IMR-90 (cell line): ENCODE measurements around the gene LMBRD2. TPM values are rescaled to one million over a fixed set of nuclear protein-coding genes. Genes with fewer than 3 reads are reported as not detected.

Experiments
- ATAC-seq: fragments of 200-7000 bp; cut with Tn5 transposase; 2 replicates; pipeline ENCODE4 v1.9.1; 2020; ENCODE audit warnings: low read depth, mild to moderate bottlenecking, moderate library complexity
- BruUV-seq: library from RNA; stranded (reverse); fragments of 400-500 nt; replicated peaks from 2 replicates; lab custom pipeline; 2021; lab: Mats Ljungman, UMichigan
- CTCF ChIA-PET: fragments of 300-600 bp; formaldehyde crosslinking; extraction: SDS; loops from one replicate; lab custom pipeline; 2021; ENCODE audit warnings: antibody characterized with exemption; lab: Yijun Ruan, JAX
- POLR2A ChIA-PET: fragments of 300-600 bp; sonication (Branson Sonifier 250); formaldehyde crosslinking; loops from one replicate; lab custom pipeline; 2022; ENCODE audit warnings: antibody characterized with exemption; ENCODE audit not compliant: unreplicated experiment; lab: Charles Lee
- DNase-seq: peaks from one replicate; pipeline ENCODE4 v3.0.0; 2013
- H2AFZ ChIP-seq: replicated peaks from 2 replicates; pipeline ENCODE3; 2013; ENCODE audit warnings: low read length, mild to moderate bottlenecking; ENCODE audit not compliant: poor library complexity
- H2AK5ac ChIP-seq: 2 replicates; pipeline ENCODE4 v1.6.1; 2013; ENCODE audit warnings: low read depth, low read length, inconsistent platforms
- H2AK9ac ChIP-seq: replicated peaks from 2 replicates; pipeline ENCODE3; 2013; ENCODE audit warnings: mild to moderate bottlenecking, low read depth, low read length, moderate library complexity; ENCODE audit not compliant: poor library complexity
- H2BK120ac ChIP-seq: 2 replicates; pipeline ENCODE4 v1.6.1; 2013; ENCODE audit warnings: low read depth, low read length, inconsistent platforms
- H2BK15ac ChIP-seq: 3 replicates; pipeline ENCODE4 v1.6.1; 2013; ENCODE audit warnings: low read depth, low read length, inconsistent platforms
- H2BK20ac ChIP-seq: 2 replicates; pipeline ENCODE4 v1.6.1; 2013; ENCODE audit warnings: low read depth, mild to moderate bottlenecking, inconsistent platforms, low read length, moderate library complexity
- H2BK5ac ChIP-seq: 2 replicates; pipeline ENCODE4 v1.6.1; 2013; ENCODE audit warnings: mild to moderate bottlenecking, low read depth, low read length, inconsistent platforms; ENCODE audit not compliant: poor library complexity, severe bottlenecking
- H3K14ac ChIP-seq: replicated peaks from 2 replicates; pipeline ENCODE4 v1.6.1; 2013; ENCODE audit warnings: low read depth, low read length, inconsistent platforms
- H3K18ac ChIP-seq: 2 replicates; pipeline ENCODE4 v1.6.1; 2013; ENCODE audit warnings: low read depth, low read length, control low read depth
- H3K23ac ChIP-seq: 2 replicates; pipeline ENCODE4 v1.6.1; 2013; ENCODE audit warnings: low read depth, low read length, inconsistent platforms
- H3K27ac ChIP-seq: 2 replicates; pipeline ENCODE4 v1.5.1; 2013; ENCODE audit warnings: mild to moderate bottlenecking, control low read depth, low read length; ENCODE audit not compliant: insufficient read depth
- H3K27me3 ChIP-seq: 2 replicates; pipeline ENCODE4 v1.6.1; 2013; ENCODE audit warnings: low read length; ENCODE audit not compliant: control insufficient read depth, insufficient read depth
- H3K36me3 ChIP-seq: 2 replicates; pipeline ENCODE4 v1.6.1; 2013; ENCODE audit warnings: low read length, mixed read lengths; ENCODE audit not compliant: control insufficient read depth, insufficient read depth
- H3K4ac ChIP-seq: 2 replicates; pipeline ENCODE4 v1.6.1; 2013; ENCODE audit warnings: low read depth, low read length, inconsistent platforms
- H3K4me1 ChIP-seq: 2 replicates; pipeline ENCODE4 v1.6.1; 2013; ENCODE audit warnings: low read length, mixed read lengths; ENCODE audit not compliant: control insufficient read depth, insufficient read depth
- H3K4me2 ChIP-seq: 2 replicates; pipeline ENCODE4 v1.6.1; 2013; ENCODE audit warnings: low read depth, mild to moderate bottlenecking, control low read depth, low read length, moderate library complexity
- H3K4me3 ChIP-seq: 2 replicates; pipeline ENCODE4 v1.5.1; 2013; ENCODE audit warnings: low read depth, mild to moderate bottlenecking, control low read depth, low read length, moderate library complexity; ENCODE audit not compliant: insufficient read depth
- H3K56ac ChIP-seq: 2 replicates; pipeline ENCODE4 v1.6.1; 2013; ENCODE audit warnings: low read length, inconsistent platforms; ENCODE audit not compliant: insufficient read depth; ENCODE audit errors: extremely low read depth
- H3K79me1 ChIP-seq, 2 experiments: 2 replicates each; pipeline ENCODE4 v1.6.1; 2013; ENCODE audit warnings: low read length in 2 of 2, inconsistent platforms in 1 of 2, low read depth in 1 of 2
- H3K9ac ChIP-seq: 2 replicates; pipeline ENCODE4 v1.6.1; 2013; ENCODE audit warnings: low read depth, low read length, control low read depth
- H3K9me1 ChIP-seq: 2 replicates; pipeline ENCODE4 v1.6.1; 2013; ENCODE audit warnings: low read length, inconsistent platforms; ENCODE audit not compliant: insufficient read depth
- H3K9me3 ChIP-seq: 2 replicates; pipeline ENCODE4 v1.6.1; 2013; ENCODE audit warnings: low read length; ENCODE audit not compliant: control insufficient read depth, insufficient read depth
- H4K20me1 ChIP-seq: 2 replicates; pipeline ENCODE4 v1.6.1; 2013; ENCODE audit warnings: low read length, inconsistent platforms; ENCODE audit not compliant: insufficient read depth
- H4K5ac ChIP-seq: 2 replicates; pipeline ENCODE4 v1.6.1; 2013; ENCODE audit warnings: mild to moderate bottlenecking, low read depth, low read length, control low read depth
- H4K8ac ChIP-seq, 2 experiments: 2 replicates each; pipeline ENCODE4 v1.6.1; 2013; ENCODE audit warnings: low read depth in 2 of 2, low read length in 2 of 2, control low read depth in 1 of 2, inconsistent platforms in 1 of 2
- H4K91ac ChIP-seq: 2 replicates; pipeline ENCODE4 v1.6.1; 2013; ENCODE audit warnings: low read depth, low read length, inconsistent platforms; ENCODE audit not compliant: insufficient read depth
- CEBPB ChIP-seq: IDR thresholded peaks from 2 replicates; pipeline ENCODE4 v1.6.1; 2012; ENCODE audit warnings: low read depth, low read length, improper control_type of control experiment
- CHD1 ChIP-seq: IDR thresholded peaks from 2 replicates; pipeline ENCODE4 v1.6.1; 2012; ENCODE audit warnings: low read depth, low read length, improper control_type of control experiment
- CTCF ChIP-seq: conservative IDR thresholded peaks from 2 replicates; pipeline ENCODE4 v1.5.1; 2012; ENCODE audit warnings: mild to moderate bottlenecking, low read depth, low read length, improper control_type of control experiment
- ELK1 ChIP-seq: fragments of 150-350 bp; IDR thresholded peaks from 2 replicates; pipeline ENCODE4 v1.6.1; 2016; ENCODE audit warnings: low read depth, mild to moderate bottlenecking, low read length, moderate library complexity, borderline replicate concordance
- FOS ChIP-seq: fragments of 150-350 bp; IDR thresholded peaks from 2 replicates; pipeline ENCODE4 v1.6.1; 2016; ENCODE audit warnings: low read depth, low read length
- MAFK ChIP-seq: IDR thresholded peaks from 2 replicates; pipeline ENCODE4 v1.6.1; 2012; ENCODE audit warnings: low read depth, low read length, improper control_type of control experiment
- MAZ ChIP-seq: IDR thresholded peaks from 2 replicates; pipeline ENCODE4 v1.6.1; 2012; ENCODE audit warnings: low read depth, mild to moderate bottlenecking, low read length, improper control_type of control experiment, moderate library complexity, borderline replicate concordance
- NFE2L2 ChIP-seq: fragments of 150-350 bp; IDR thresholded peaks from 2 replicates; pipeline ENCODE4 v1.6.1; 2016; ENCODE audit warnings: low read depth, mild to moderate bottlenecking, low read length
- RAD21 ChIP-seq: IDR thresholded peaks from 2 replicates; pipeline ENCODE4 v1.6.1; 2012; ENCODE audit warnings: low read length, improper control_type of control experiment
- RCOR1 ChIP-seq: IDR thresholded peaks from 2 replicates; pipeline ENCODE4 v1.6.1; 2012; ENCODE audit warnings: mild to moderate bottlenecking, low read length, improper control_type of control experiment; ENCODE audit not compliant: insufficient replicate concordance
- RFX5 ChIP-seq: IDR thresholded peaks from 2 replicates; pipeline ENCODE4 v1.8.0; 2012; ENCODE audit warnings: low read depth, mild to moderate bottlenecking, low read length, moderate library complexity
- SMC3 ChIP-seq: fragments of 150-350 bp; IDR thresholded peaks from 2 replicates; pipeline ENCODE4 v1.6.1; 2016; ENCODE audit warnings: low read depth, mild to moderate bottlenecking, antibody characterized with exemption, low read length, moderate library complexity
- USF2 ChIP-seq: fragments of 150-350 bp; IDR thresholded peaks from 2 replicates; pipeline ENCODE4 v1.6.1; 2017; ENCODE audit warnings: mild to moderate bottlenecking, antibody characterized with exemption, low read length, low read depth
- WGBS, 2 experiments: methylation state at CpG; one replicate each; pipeline versions ENCODE4 v1.1.5 to v1.1.7; 2013; ENCODE audit warnings: missing lambda C conversion rate in 2 of 2; ENCODE audit not compliant: insufficient read length in 1 of 2; ENCODE audit errors: extremely low coverage in 2 of 2; 5-methylcytosine and 5-hydroxymethylcytosine counted together
- dilution Hi-C: fragments of 300-500 bp; cut with HindIII; formaldehyde crosslinking; loops from one replicate; pipeline ENCODE4 v1.14.3; 2018; ENCODE audit warnings: low sequenced_read_pairs; ENCODE audit not compliant: unreplicated experiment
- in situ Hi-C: fragments of 300-500 bp; cut with MboI; formaldehyde crosslinking; loops from 3 replicates; pipeline ENCODE4 v1.14.3; 2019; ENCODE audit warnings: low sequenced_read_pairs, inconsistent platforms, mixed read lengths
- intact Hi-C: fragments of 100-400 bp; cut with micrococcal nuclease; formaldehyde crosslinking; loops from 2 replicates; pipeline ENCODE4 v1.10.0; 2022
- polyA plus RNA-seq, 3 experiments: library from polyadenylated mRNA; depleted of rRNA; stranded (reverse); fragments of >200 nt; gene quantifications; 2 replicates each; pipeline ENCODE4 v1.2.3, GENCODE V29; 2012; ENCODE audit warnings: low replicate concordance in 1 of 3
- total RNA-seq: library from RNA; depleted of rRNA; stranded (reverse); fragments of >200 nt; gene quantifications from 2 replicates; pipeline ENCODE4 v1.2.3, GENCODE V29; 2012

LMBRD2 gene
- total and polyA plus RNA-seq, 2 of the 4 experiments (the other 2 are of a cell fraction), result 1.8 to 5.2 TPM

GRCh38 chr5:36164461-36164860, 12.8 kb upstream of the LMBRD2 start:
- no peaks in the 10 kb centered on the region for H3K9me1 ChIP-seq
- no peak overlapping the region for H3K18ac ChIP-seq
- H3K4me3 ChIP-seq, result no peak overlapping the region
- no peaks in the 10 kb centered on the region for H3K4me1 ChIP-seq
- no peak overlapping the region for H2AK5ac ChIP-seq
- intact Hi-C loops, result no loop called here
- no peak overlapping the region for H2BK15ac ChIP-seq
- no peak overlapping the region for H2BK120ac ChIP-seq
- DNase-seq, result no peak
- no peak overlapping the region for H3K9ac ChIP-seq
- BruUV-seq, result no TSS peak
- peaks cover 63% of the 10 kb centered on the region for H3K36me3 ChIP-seq
- no peaks in the 10 kb centered on the region for H3K27me3 ChIP-seq
- H3K23ac ChIP-seq, result no peak overlapping the region
- H4K20me1 ChIP-seq, result peaks cover 4% of the 10 kb centered on the region; the same call in 1 of the 2 replicates
- no peak for ATAC-seq
- CTCF ChIA-PET, result no interaction called here
- no CpG with 5 or more reads among the region's 4 CpGs for WGBS, 2 experiments
- H3K14ac ChIP-seq, result no peak overlapping the region
- dilution Hi-C loops, result no loop called here
- POLR2A ChIA-PET, result no interaction called here
- no peak overlapping the region for H4K5ac ChIP-seq
- no peak overlapping the region for H3K4ac ChIP-seq
- no peak overlapping the region for H2BK20ac ChIP-seq
- no peak for TF ChIP-seq FOS
- TF ChIP-seq RAD21, result no peak
- TF ChIP-seq MAFK, result no peak
- no peak for TF ChIP-seq USF2
- TF ChIP-seq RFX5, result no peak
- TF ChIP-seq CEBPB, result no peak
- no peak for TF ChIP-seq RCOR1
- TF ChIP-seq SMC3, result no peak
- TF ChIP-seq CHD1, result no peak
- no peak for TF ChIP-seq NFE2L2
- no peak for TF ChIP-seq MAZ
- TF ChIP-seq ELK1, result no peak
- TF ChIP-seq CTCF, result no peak
- H3K27ac ChIP-seq, result no peak overlapping the region
- no peaks in the 10 kb centered on the region for H3K9me3 ChIP-seq
- in situ Hi-C loops, result no loop called here
- peaks cover 43 to 49% of the 10 kb centered on the region in 2 experiments for H3K79me1 ChIP-seq
- H2AFZ ChIP-seq, result no peak overlapping the region
- no peak overlapping the region for H2AK9ac ChIP-seq
- no peak overlapping the region for H4K91ac ChIP-seq
- no peak overlapping the region for H2BK5ac ChIP-seq
- H3K56ac ChIP-seq, result no peak overlapping the region
- no peak overlapping the region for H4K8ac ChIP-seq
- H3K4me2 ChIP-seq, result no peak overlapping the region
